ENCODE measurements around the gene C20orf144.
A peak's percentile ranks its signal among the peaks of the same experiment; 100 is the strongest.

The C20orf144 gene

GRCh38 chr20:33666293-33667244 lies 4.4 kb downstream of the C20orf144 start, which contains the start of gene ACTL10:
Gene ACTL10 (plus strand): TSS chr20:33666943. CDS start chr20:33667498, 555 bp downstream.
- DNase-seq: peak; percentile 73

DNA sequence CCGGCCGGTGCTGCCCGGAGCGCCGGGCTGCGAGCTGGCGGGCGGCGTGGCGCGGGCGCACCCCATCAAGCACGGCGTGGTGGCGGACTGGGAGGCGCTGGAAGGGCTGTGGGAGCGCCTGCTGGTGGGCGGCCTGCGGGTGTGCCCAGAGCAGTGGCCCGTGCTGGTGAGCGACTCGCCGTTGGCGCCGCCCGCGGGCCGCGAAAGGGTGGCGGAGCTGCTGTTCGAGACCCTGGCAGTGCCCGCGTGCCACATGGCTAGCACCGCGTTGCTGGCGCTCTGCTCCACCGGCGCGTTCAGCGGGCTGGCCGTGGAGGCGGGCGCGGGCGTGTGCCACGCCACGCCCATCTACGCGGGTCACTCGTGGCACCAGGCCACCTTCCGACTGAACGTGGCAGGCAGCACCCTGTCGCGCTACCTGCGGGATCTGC lies 5.1 kb downstream of the C20orf144 start:
- no peak for DNase-seq

GRCh38 chr20:33667676-33668465 lies 5.7 kb downstream of the C20orf144 start:
- no peak for DNase-seq

DNA sequence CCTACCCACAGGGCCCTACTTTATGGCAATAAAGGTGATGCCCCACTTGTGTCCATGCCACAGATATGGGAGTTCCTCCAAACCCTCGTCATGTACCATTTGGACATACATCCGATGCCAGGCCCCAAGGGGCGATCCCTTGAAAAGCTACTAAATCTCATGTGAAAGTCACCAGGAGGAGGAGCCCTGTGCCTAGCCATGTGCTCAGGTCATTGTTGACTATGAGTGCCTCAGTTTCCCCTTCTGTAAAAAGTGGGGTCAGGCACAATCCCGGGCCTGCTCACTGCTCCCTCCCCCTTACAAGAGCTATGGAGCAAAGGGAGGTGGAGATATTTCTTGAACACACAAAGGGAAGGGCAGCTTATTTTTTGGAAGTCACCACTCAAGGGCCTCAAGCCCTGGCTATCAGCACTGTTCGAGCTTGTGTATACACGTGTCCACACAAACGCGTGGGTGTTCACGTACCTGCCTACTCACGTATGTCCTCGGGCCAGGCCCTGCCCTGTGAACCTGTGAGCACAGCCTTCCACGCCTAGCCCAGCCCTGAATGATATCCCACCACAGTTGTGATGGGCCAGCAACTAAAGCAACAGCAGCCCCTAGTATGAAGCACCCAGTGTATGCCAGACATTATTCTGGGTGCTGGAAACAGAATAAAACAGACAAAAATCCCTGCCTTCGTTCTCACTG lies 6.5 kb downstream of the C20orf144 start:
- no peak for DNase-seq

- no peak for DNase-seq
Observed at GRCh38 chr20:33669224-33669623, 7.1 kb downstream of the C20orf144 start.

GRCh38 chr20:33669873-33670640 lies 7.9 kb downstream of the C20orf144 start:
- no peak for DNase-seq

GRCh38 chr20:33670715-33671499 lies 8.8 kb downstream of the C20orf144 start:
- DNase-seq: no peak

GRCh38 chr20:33671573-33672288 lies 9.6 kb downstream of the C20orf144 start:
- DNase-seq: no peak

DNA sequence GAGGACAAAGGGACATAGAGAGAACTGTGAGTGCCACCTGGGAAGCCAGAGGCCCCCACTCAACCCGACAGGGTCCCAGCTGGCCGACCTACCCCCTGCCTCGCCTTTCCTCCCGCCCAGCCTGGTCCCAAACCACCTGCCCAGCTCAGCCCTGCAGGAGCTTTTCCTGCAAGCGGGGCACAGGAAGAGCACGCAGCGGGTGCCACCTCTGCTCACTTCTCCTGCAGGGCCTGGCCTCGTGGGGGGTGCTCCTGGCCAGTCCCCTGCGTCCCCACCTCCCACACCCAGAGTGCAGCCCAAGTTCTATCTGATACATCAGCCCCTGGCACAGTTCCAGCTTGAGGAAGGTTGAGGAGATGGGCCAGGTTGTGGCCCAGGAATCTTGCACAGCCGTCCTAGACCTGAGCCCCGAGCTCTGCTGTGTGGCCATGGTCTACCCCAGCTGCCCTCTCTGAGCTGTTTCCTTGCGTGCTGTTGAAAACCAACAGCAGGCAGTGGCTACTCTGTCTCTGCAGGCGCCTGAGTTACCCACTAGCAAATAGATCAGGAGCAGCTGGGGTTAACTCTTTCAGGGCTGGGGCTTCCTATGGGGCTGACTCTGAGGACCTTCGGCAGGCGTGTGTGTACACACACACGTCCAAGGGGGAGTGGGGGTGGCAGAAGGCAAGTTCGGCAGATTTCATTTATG lies 10.4 kb downstream of the C20orf144 start:
- DNase-seq: no peak

GRCh38 chr20:33673114-33673409 lies 10.9 kb downstream of the C20orf144 start:
- no peak for DNase-seq

- no peak for DNase-seq
Observed at GRCh38 chr20:33673410-33674293, 11.5 kb downstream of the C20orf144 start.

DNA sequence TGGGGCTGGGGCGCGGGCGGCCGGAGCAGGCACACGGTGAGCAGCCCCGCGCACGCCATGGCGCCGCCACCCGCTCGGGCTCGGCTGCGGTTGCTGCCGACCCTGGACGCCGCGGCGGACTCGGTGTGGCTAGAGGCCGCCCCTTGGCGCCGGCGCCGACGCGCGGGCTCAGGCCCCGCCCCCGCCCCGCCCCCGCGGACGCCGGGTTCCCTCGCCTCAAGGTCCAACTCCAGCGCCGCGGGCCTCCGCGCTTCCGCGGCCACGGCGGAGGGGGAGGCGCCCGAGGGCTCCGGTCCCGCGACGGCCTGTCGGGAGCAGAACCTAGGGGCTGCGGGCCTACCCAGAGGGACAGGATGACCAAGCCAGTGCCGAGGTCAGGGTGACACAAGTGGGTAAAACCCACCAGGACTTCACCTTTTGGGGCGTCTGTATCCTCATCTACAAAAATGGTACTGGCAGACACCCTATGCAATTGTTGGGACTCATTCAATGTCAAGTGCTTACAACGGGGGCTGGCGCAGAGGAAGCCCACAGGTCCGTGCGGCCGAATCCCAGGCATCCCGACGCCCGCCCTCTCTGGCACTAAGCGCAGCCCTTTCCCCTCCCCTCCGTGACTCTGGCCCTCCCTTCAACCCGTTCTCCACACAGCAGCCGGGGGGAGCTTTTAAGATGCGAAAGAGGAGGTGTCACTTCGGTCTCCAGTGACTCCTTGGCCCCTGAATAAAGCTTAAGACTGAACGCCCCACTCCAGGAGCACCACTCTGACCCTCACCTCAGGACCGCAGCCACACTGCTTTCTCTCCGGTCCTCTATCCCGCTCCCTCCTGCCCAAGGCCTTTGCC lies 12.4 kb downstream of the C20orf144 start, which contains the start of gene NECAB3:
NECAB3 (minus strand) TSS at position 135 of the 842 bp plus-strand sequence; CDS start at position 59, 76 bp downstream.
- no peak for DNase-seq

- DNase-seq: no peak
Observed at GRCh38 chr20:33675136-33675959, 13.2 kb downstream of the C20orf144 start.

- no peak for DNase-seq
Observed at GRCh38 chr20:33676121-33676520, 14.0 kb downstream of the C20orf144 start.

- no peak for DNase-seq
Observed at GRCh38 chr20:33676652-33677645, 14.8 kb downstream of the C20orf144 start.
